Uterus (tissue), 4 donors: Measurements from ENCODE around the gene CDC42SE2. TPM values are rescaled to one million over a fixed set of nuclear protein-coding genes. Genes with fewer than 3 reads are reported as not detected.
"Not testable (repeated sequence)": the region's sequence is repeated elsewhere in the genome, so short reads cannot be mapped to it uniquely, and the experiment has no call there.

ENCODE experiments used
- DNase-seq, 2 donors: peaks; one replicate each; pipeline ENCODE4 v3.0.0-alpha.2; 2019 to 2020
- H3K27ac ChIP-seq, 2 donors: fragments of 200-600 bp; sonication (generic); 1 replicate in 1 of 2; 2 replicates in 1 of 2; pipeline ENCODE4 v1.5.1; 2016 to 2018
- H3K27me3 ChIP-seq, 2 donors: fragments of 200-600 bp; sonication (generic); one replicate each; pipeline ENCODE4 v1.5.1; 2018 to 2019; ENCODE audit warnings: control low read depth in 1 of 2
- H3K36me3 ChIP-seq, 2 donors: fragments of 200-600 bp; sonication (generic); one replicate each; pipeline ENCODE4 v1.5.1; 2019; ENCODE audit warnings: control low read depth in 1 of 2
- H3K4me1 ChIP-seq, 2 donors: fragments of 200-600 bp; sonication (generic); one replicate each; pipeline ENCODE4 v1.5.1; 2018 to 2019; ENCODE audit warnings: control low read depth in 1 of 2
- H3K4me3 ChIP-seq, 2 donors: fragments of 200-600 bp; sonication (generic); 1 replicate in 1 of 2; 2 replicates in 1 of 2; pipeline ENCODE4 v1.5.1; 2018 to 2019; ENCODE audit warnings: mild to moderate bottlenecking in 1 of 2
- H3K9me3 ChIP-seq, 2 donors: fragments of 200-600 bp; sonication (generic); one replicate each; pipeline ENCODE4 v1.5.1; 2019; ENCODE audit warnings: control low read depth in 1 of 2
- CTCF ChIP-seq, 4 experiments: fragments of 200-600 bp in 2 of 4; fragments of 450-650 bp in 2 of 4; sonication (generic) in 2 of 4; IDR thresholded peaks; one replicate each; pipeline ENCODE4 v1.5.1; 2016 to 2019; ENCODE audit warnings: antibody characterized with exemption in 4 of 4, mild to moderate bottlenecking in 2 of 4, moderate library complexity in 1 of 4
- POLR2A ChIP-seq, 2 donors: fragments of 450-650 bp; IDR thresholded peaks; one replicate each; pipeline ENCODE4 v1.6.1; 2016; ENCODE audit warnings: antibody characterized with exemption in 2 of 2, mild to moderate bottlenecking in 1 of 2, moderate library complexity in 1 of 2
- intact Hi-C: fragments of 100-400 bp; cut with DNase I; formaldehyde crosslinking; loops from one replicate; pipeline ENCODE4 v1.15.1; 2023; ENCODE audit warnings: low total_unique reads
- total RNA-seq, 4 donors: library from RNA; depleted of rRNA in 3 of 4; stranded (reverse); fragments of >200 nt in 3 of 4; gene quantifications; one replicate each; pipeline versions ENCODE4 v1.1.0 to v1.2.4, GENCODE V29; 2014 to 2023
- donor health status: DM: yes; HTN: yes; CAD: no.

Gene CDC42SE2
- total RNA-seq, 4 donors from 2014 or later: 4.6 to 62.8 (median 21.9) TPM

GRCh38 chr5:131305906-131306305 is 42.1 kb downstream of the CDC42SE2 start:
- no peak for TF ChIP-seq POLR2A (IDR thresholded peaks at IDR 0.05)
- TF ChIP-seq CTCF (IDR thresholded peaks at IDR 0.05): no peak
- Histone ChIP-seq H3K36me3 (no peaks in the 10 kb centered on the region), H3K27me3 (no peaks in the 10 kb centered on the region), H3K4me1 (no peaks in the 10 kb centered on the region), H3K9me3 (peaks cover 0 to 5% of the 10 kb centered on the region in 2 donors), H3K4me3 (no peak overlapping the region), H3K27ac (no peak overlapping the region)
- intact Hi-C loops: no loop called here
- no peak for DNase-seq

GRCh38 chr5:131312235-131312772 is 48.5 kb downstream of the CDC42SE2 start:
- H3K4me3 ChIP-seq, H3K27ac ChIP-seq, intact Hi-C loops, H3K4me1 ChIP-seq, DNase-seq, H3K36me3 ChIP-seq, H3K9me3 ChIP-seq, H3K27me3 ChIP-seq: not testable (repeated sequence)

DNA sequence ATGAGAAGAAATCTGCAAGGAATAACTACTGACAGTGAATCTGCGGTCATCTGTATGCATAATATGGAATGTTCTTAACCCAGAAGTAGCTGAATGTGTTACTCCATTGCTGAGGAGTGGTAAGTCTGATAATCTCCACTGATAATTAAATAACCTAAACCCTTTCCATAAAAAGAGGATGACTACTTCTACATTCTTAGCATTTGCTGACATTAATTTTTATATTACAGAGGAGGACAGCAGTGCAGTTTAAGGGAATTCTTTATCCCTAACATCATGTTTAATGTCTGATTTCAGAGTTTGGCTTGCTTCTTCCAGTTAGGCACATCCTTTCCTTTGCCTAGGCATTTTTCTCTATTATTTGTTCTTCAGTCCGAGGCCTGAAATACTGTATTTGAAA is 52.2 kb downstream of the CDC42SE2 start:
- Histone ChIP-seq H3K36me3 (no peaks in the 10 kb centered on the region), H3K4me1 (peaks cover 0 to 4% of the 10 kb centered on the region in 2 donors), H3K4me3 (no peak overlapping the region), H3K27me3 (no peaks in the 10 kb centered on the region), H3K27ac (no peak overlapping the region), H3K9me3 (no peaks in the 10 kb centered on the region)
- intact Hi-C loops: no loop called here
- no peak for DNase-seq
- TF ChIP-seq CTCF (IDR thresholded peaks at IDR 0.05) (no peak), POLR2A (IDR thresholded peaks at IDR 0.05) (no peak)

- Histone ChIP-seq H3K27ac (no peak overlapping the region), H3K4me3 (no peak overlapping the region), H3K9me3 (no peaks in the 10 kb centered on the region), H3K27me3 (no peaks in the 10 kb centered on the region), H3K36me3 (no peaks in the 10 kb centered on the region), H3K4me1 (peaks cover 0 to 4% of the 10 kb centered on the region in 2 donors)
- intact Hi-C loops: no loop called here
- DNase-seq: no peak
- no peak for TF ChIP-seq CTCF (IDR thresholded peaks at IDR 0.05)
- TF ChIP-seq POLR2A (IDR thresholded peaks at IDR 0.05): no peak
Measured at GRCh38 chr5:131316822-131317221, 53.0 kb downstream of the CDC42SE2 start.

GRCh38 chr5:131318455-131318854 is 54.6 kb downstream of the CDC42SE2 start:
- intact Hi-C loops: no loop called here
- Histone ChIP-seq H3K4me1 (peaks cover 0 to 4% of the 10 kb centered on the region in 2 donors), H3K27ac (no peak overlapping the region), H3K27me3 (no peaks in the 10 kb centered on the region), H3K9me3 (no peaks in the 10 kb centered on the region), H3K36me3 (no peaks in the 10 kb centered on the region), H3K4me3 (no peak overlapping the region)
- TF ChIP-seq CTCF (IDR thresholded peaks at IDR 0.05): no peak
- no peak for TF ChIP-seq POLR2A (IDR thresholded peaks at IDR 0.05)
- DNase-seq: no peak

- no peaks in the 10 kb centered on the region for H3K36me3 ChIP-seq
- TF ChIP-seq POLR2A (IDR thresholded peaks at IDR 0.05) (no peak), CTCF (IDR thresholded peaks at IDR 0.05) (no peak)
- H3K4me3 ChIP-seq: no peak overlapping the region
- H3K27ac ChIP-seq: no peak overlapping the region
- no peak for DNase-seq
- no peaks in the 10 kb centered on the region for H3K27me3 ChIP-seq
- H3K4me1 ChIP-seq: peaks cover 0 to 6% of the 10 kb centered on the region in 2 donors
- no peaks in the 10 kb centered on the region for H3K9me3 ChIP-seq
- intact Hi-C loops: no loop called here
Measured at GRCh38 chr5:131321066-131321465, 57.2 kb downstream of the CDC42SE2 start.
